ENCODE results near the gene LMNTD1. TPM values are rescaled to one million over a fixed set of nuclear protein-coding genes. Genes with fewer than 3 reads are reported as not detected.

The LMNTD1 gene
- total RNA-seq, 1 experiment from 2014 or later, result not detected

DNA sequence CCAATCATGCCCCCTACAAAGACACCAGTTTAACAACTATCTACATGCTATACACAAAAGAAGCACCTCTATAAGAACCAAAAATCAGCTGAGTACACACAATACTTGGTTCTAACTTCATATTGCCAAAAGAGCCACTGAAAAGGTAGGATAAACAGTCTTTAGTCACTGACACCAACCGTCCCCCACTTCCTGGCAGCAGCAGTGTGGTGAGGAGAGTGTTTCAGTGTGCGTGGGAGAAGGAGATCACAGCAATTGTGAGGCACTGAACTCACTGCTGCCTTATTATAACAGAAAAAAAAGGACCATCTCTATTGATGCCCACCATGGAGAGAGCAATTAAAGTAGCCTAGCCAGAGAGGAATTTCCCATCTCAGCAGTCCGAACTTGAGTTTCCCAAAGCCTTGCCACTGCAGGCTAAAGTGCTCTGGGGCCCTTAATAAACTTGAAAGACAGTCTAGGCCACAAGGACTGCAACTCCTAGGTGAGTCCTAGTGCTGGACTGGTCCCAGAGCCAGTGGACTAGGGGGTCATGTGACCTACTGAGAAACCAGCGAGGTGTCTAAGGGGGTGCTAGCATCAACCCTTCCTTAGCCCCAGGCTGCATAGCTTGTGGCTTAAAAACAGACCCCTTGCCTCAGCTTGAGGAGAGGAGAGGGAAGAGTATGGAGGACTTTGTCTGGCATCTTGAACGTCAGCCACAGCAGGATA is 37.1 kb upstream of the LMNTD1 start:
- ATAC-seq, result no peak
- CTCF ChIA-PET, result interaction anchor here (0.5 to 1.1 kb wide), 2 partner anchors 143 to 235 kb away, joined by 3 read pairs; no protein-coding TSS in a partner anchor
- H3K9me3 Mint-ChIP-seq, result peaks cover 34% of the 10 kb centered on the region
- DNase-seq (ENCODE audit: low spot score), result no peak
- no peak overlapping the region for H3K27ac Mint-ChIP-seq
- no peaks in the 10 kb centered on the region for H3K36me3 Mint-ChIP-seq
- peaks cover 5% of the 10 kb centered on the region; the same call in 1 of the 2 replicates for H3K4me1 Mint-ChIP-seq
- POLR2A ChIA-PET, result no interaction called here
- no peaks in the 10 kb centered on the region; the same call in 1 of the 2 replicates for H3K27me3 Mint-ChIP-seq (ENCODE audit: low read depth)
- no peak overlapping the region for H3K4me3 Mint-ChIP-seq
- no peak for TF ChIP-seq FOXJ3 (CRISPR knock-in tag; IDR thresholded peaks at IDR 0.05; ENCODE audit: borderline replicate concordance)
- no peak for TF ChIP-seq NR1H2 (CRISPR knock-in tag; IDR thresholded peaks at IDR 0.05)
- no peak for TF ChIP-seq ELF4 (CRISPR knock-in tag; IDR thresholded peaks at IDR 0.05; ENCODE audit: low read depth)
- TF ChIP-seq, protein P1, sequence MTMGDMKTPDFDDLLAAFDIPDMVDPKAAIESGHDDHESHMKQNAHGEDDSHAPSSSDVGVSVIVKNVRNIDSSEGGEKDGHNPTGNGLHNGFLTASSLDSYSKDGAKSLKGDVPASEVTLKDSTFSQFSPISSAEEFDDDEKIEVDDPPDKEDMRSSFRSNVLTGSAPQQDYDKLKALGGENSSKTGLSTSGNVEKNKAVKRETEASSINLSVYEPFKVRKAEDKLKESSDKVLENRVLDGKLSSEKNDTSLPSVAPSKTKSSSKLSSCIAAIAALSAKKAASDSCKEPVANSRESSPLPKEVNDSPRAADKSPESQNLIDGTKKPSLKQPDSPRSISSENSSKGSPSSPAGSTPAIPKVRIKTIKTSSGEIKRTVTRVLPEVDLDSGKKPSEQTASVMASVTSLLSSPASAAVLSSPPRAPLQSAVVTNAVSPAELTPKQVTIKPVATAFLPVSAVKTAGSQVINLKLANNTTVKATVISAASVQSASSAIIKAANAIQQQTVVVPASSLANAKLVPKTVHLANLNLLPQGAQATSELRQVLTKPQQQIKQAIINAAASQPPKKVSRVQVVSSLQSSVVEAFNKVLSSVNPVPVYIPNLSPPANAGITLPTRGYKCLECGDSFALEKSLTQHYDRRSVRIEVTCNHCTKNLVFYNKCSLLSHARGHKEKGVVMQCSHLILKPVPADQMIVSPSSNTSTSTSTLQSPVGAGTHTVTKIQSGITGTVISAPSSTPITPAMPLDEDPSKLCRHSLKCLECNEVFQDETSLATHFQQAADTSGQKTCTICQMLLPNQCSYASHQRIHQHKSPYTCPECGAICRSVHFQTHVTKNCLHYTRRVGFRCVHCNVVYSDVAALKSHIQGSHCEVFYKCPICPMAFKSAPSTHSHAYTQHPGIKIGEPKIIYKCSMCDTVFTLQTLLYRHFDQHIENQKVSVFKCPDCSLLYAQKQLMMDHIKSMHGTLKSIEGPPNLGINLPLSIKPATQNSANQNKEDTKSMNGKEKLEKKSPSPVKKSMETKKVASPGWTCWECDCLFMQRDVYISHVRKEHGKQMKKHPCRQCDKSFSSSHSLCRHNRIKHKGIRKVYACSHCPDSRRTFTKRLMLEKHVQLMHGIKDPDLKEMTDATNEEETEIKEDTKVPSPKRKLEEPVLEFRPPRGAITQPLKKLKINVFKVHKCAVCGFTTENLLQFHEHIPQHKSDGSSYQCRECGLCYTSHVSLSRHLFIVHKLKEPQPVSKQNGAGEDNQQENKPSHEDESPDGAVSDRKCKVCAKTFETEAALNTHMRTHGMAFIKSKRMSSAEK (CRISPR knock-in tag; IDR thresholded peaks at IDR 0.05; ENCODE audit: borderline replicate concordance), result no peak
- TF ChIP-seq FOXK1 (CRISPR knock-in tag; IDR thresholded peaks at IDR 0.05), result no peak
- TF ChIP-seq NR3C1 (CRISPR knock-in tag; conservative IDR thresholded peaks at IDR 0.05; ENCODE audit: low read depth), result no peak
- no peak for TF ChIP-seq IRF2 (CRISPR knock-in tag; IDR thresholded peaks at IDR 0.05; ENCODE audit: borderline replicate concordance, low read depth)
- TF ChIP-seq EMX1 (CRISPR knock-in tag; IDR thresholded peaks at IDR 0.05), result no peak
- no peak for TF ChIP-seq ZNF416 (CRISPR knock-in tag; IDR thresholded peaks at IDR 0.05)
- TF ChIP-seq, protein P2, sequence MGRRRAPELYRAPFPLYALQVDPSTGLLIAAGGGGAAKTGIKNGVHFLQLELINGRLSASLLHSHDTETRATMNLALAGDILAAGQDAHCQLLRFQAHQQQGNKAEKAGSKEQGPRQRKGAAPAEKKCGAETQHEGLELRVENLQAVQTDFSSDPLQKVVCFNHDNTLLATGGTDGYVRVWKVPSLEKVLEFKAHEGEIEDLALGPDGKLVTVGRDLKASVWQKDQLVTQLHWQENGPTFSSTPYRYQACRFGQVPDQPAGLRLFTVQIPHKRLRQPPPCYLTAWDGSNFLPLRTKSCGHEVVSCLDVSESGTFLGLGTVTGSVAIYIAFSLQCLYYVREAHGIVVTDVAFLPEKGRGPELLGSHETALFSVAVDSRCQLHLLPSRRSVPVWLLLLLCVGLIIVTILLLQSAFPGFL (CRISPR knock-in tag; IDR thresholded peaks at IDR 0.05; ENCODE audit: borderline replicate concordance), result no peak
- TF ChIP-seq, protein P3, sequence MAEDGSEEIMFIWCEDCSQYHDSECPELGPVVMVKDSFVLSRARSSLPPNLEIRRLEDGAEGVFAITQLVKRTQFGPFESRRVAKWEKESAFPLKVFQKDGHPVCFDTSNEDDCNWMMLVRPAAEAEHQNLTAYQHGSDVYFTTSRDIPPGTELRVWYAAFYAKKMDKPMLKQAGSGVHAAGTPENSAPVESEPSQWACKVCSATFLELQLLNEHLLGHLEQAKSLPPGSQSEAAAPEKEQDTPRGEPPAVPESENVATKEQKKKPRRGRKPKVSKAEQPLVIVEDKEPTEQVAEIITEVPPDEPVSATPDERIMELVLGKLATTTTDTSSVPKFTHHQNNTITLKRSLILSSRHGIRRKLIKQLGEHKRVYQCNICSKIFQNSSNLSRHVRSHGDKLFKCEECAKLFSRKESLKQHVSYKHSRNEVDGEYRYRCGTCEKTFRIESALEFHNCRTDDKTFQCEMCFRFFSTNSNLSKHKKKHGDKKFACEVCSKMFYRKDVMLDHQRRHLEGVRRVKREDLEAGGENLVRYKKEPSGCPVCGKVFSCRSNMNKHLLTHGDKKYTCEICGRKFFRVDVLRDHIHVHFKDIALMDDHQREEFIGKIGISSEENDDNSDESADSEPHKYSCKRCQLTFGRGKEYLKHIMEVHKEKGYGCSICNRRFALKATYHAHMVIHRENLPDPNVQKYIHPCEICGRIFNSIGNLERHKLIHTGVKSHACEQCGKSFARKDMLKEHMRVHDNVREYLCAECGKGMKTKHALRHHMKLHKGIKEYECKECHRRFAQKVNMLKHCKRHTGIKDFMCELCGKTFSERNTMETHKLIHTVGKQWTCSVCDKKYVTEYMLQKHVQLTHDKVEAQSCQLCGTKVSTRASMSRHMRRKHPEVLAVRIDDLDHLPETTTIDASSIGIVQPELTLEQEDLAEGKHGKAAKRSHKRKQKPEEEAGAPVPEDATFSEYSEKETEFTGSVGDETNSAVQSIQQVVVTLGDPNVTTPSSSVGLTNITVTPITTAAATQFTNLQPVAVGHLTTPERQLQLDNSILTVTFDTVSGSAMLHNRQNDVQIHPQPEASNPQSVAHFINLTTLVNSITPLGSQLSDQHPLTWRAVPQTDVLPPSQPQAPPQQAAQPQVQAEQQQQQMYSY (CRISPR knock-in tag; IDR thresholded peaks at IDR 0.05), result no peak
- TF ChIP-seq, protein P4, sequence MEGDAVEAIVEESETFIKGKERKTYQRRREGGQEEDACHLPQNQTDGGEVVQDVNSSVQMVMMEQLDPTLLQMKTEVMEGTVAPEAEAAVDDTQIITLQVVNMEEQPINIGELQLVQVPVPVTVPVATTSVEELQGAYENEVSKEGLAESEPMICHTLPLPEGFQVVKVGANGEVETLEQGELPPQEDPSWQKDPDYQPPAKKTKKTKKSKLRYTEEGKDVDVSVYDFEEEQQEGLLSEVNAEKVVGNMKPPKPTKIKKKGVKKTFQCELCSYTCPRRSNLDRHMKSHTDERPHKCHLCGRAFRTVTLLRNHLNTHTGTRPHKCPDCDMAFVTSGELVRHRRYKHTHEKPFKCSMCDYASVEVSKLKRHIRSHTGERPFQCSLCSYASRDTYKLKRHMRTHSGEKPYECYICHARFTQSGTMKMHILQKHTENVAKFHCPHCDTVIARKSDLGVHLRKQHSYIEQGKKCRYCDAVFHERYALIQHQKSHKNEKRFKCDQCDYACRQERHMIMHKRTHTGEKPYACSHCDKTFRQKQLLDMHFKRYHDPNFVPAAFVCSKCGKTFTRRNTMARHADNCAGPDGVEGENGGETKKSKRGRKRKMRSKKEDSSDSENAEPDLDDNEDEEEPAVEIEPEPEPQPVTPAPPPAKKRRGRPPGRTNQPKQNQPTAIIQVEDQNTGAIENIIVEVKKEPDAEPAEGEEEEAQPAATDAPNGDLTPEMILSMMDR (IDR thresholded peaks at IDR 0.05), result no peak
- no peak for TF ChIP-seq TEAD4 (CRISPR knock-in tag; IDR thresholded peaks at IDR 0.05)

DNA sequence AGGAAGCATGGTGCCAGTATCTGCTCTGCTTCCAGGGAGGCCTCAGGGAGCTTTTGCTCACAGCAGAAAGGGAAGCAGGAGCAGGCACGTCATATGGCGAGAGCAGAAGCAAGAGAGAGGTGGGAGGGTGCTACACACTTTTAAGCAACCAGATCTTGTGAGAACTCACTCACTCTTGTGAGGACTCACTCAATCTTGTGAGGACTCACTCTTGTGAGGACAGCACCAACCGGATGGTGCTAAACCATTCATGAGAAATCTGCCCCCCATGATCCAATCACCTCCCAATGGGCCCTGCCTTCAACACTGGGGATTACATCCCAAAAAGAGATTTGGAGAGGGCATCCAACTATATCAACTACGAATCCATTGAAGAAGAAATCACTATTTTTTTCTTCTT is 34.3 kb upstream of the LMNTD1 start:
- TF ChIP-seq, protein P5, sequence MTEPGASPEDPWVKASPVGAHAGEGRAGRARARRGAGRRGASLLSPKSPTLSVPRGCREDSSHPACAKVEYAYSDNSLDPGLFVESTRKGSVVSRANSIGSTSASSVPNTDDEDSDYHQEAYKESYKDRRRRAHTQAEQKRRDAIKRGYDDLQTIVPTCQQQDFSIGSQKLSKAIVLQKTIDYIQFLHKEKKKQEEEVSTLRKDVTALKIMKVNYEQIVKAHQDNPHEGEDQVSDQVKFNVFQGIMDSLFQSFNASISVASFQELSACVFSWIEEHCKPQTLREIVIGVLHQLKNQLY (CRISPR knock-in tag; IDR thresholded peaks at IDR 0.05), result no peak
- no peak for TF ChIP-seq NR2C2 (CRISPR knock-in tag; IDR thresholded peaks at IDR 0.05)
- TF ChIP-seq, protein P6, sequence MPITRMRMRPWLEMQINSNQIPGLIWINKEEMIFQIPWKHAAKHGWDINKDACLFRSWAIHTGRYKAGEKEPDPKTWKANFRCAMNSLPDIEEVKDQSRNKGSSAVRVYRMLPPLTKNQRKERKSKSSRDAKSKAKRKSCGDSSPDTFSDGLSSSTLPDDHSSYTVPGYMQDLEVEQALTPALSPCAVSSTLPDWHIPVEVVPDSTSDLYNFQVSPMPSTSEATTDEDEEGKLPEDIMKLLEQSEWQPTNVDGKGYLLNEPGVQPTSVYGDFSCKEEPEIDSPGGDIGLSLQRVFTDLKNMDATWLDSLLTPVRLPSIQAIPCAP (CRISPR knock-in tag; IDR thresholded peaks at IDR 0.05), result no peak
- no peak for TF ChIP-seq ETV6 (CRISPR knock-in tag; IDR thresholded peaks at IDR 0.05)
- no peak for TF ChIP-seq ZNF396 (CRISPR knock-in tag; IDR thresholded peaks at IDR 0.05; ENCODE audit: borderline replicate concordance)
- TF ChIP-seq ELF4 (CRISPR knock-in tag; IDR thresholded peaks at IDR 0.05; ENCODE audit: low read depth), result no peak
- TF ChIP-seq SOX15 (CRISPR knock-in tag; IDR thresholded peaks at IDR 0.05), result no peak
- TF ChIP-seq NFE2L1 (CRISPR knock-in tag; IDR thresholded peaks at IDR 0.05), result no peak
- peaks cover 15% of the 10 kb centered on the region for H3K9me3 Mint-ChIP-seq
- H3K4me1 Mint-ChIP-seq, result no peaks in the 10 kb centered on the region
- no peak overlapping the region for H3K27ac Mint-ChIP-seq
- ChIA-PET POLR2A (no interaction called here), CTCF (no interaction called here)
- no peak overlapping the region for H3K4me3 Mint-ChIP-seq
- ATAC-seq (no peak), DNase-seq (ENCODE audit: low spot score) (no peak)
- no peaks in the 10 kb centered on the region for H3K36me3 Mint-ChIP-seq
- H3K27me3 Mint-ChIP-seq (ENCODE audit: low read depth), result no peaks in the 10 kb centered on the region

Data from WTC11 (cell line).